Measurements from ENCODE around the gene CRIM1.

- TF ChIP-seq ZC3H10 (CRISPR knock-in tag; IDR thresholded peaks at IDR 0.05) (no peak), ARNTL (CRISPR knock-in tag; IDR thresholded peaks at IDR 0.05; ENCODE audit: borderline replicate concordance, low read depth) (no peak), ZNF8 (CRISPR knock-in tag; IDR thresholded peaks at IDR 0.05) (no peak), PPARA (CRISPR knock-in tag; IDR thresholded peaks at IDR 0.05; ENCODE audit: borderline replicate concordance) (no peak)
Observed at GRCh38 chr2:36562240-36562639, 206.7 kb downstream of the CRIM1 start.
